Esophagus squamous epithelium (tissue), 4 donors: ENCODE results near the gene PBX4.

Experiments
- POLR2A ChIP-seq, 4 donors: fragments of 450-650 bp; IDR thresholded peaks; one replicate each; pipeline ENCODE4 v1.6.1; 2017; ENCODE audit warnings: antibody characterized with exemption in 4 of 4, mild to moderate bottlenecking in 4 of 4, moderate library complexity in 3 of 4
- TF ChIP-seq, protein P1 (sequence below), 6 experiments: fragments of 450-650 bp in 4 of 6; fragments of 200-600 bp in 2 of 6; sonication (generic) in 2 of 6; IDR thresholded peaks; one replicate each; pipeline ENCODE4 v1.5.1; 2016 to 2019; ENCODE audit warnings: antibody characterized with exemption in 6 of 6, mild to moderate bottlenecking in 4 of 6, moderate library complexity in 4 of 6

DNA sequence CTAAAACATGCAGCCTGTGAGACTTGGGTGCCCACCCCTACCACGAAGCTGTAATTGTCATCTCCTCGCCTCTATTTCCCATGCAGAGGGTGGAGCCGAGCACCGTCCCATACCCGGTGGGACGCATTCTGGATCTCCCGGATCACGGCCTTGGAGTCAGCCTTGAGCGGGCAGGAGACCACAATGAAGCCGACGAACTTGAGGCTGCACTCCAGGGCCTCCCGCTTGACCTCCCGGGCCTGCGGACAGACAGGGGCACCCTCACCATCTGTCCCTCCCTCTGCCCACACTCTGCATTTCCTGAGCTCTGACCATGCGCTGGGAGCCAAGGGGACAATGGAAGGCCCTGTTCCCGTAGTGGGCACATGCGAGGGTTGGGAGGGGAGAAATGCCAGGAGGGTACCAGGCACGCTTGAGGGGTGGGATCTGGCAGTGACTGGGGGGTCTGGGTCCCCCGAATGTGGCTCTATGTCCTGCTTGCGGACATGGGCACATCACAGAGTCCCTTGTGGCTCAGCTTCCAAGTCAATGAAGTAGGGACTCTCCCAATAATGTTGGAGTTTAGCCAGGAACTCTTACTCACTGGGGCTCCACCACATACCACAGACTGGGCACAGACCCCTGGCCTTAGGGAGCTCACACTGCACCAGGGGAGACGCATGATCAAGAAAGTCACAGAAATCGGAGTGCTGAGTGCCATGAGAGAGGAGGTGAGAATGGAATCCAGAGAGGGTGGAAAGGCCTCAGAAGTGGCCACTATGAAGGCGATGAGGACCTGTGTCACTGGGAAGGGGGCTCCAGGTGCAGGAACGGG lies 34.2 kb upstream of the PBX4 start:
- TF ChIP-seq, protein P1, sequence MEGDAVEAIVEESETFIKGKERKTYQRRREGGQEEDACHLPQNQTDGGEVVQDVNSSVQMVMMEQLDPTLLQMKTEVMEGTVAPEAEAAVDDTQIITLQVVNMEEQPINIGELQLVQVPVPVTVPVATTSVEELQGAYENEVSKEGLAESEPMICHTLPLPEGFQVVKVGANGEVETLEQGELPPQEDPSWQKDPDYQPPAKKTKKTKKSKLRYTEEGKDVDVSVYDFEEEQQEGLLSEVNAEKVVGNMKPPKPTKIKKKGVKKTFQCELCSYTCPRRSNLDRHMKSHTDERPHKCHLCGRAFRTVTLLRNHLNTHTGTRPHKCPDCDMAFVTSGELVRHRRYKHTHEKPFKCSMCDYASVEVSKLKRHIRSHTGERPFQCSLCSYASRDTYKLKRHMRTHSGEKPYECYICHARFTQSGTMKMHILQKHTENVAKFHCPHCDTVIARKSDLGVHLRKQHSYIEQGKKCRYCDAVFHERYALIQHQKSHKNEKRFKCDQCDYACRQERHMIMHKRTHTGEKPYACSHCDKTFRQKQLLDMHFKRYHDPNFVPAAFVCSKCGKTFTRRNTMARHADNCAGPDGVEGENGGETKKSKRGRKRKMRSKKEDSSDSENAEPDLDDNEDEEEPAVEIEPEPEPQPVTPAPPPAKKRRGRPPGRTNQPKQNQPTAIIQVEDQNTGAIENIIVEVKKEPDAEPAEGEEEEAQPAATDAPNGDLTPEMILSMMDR (IDR thresholded peaks at IDR 0.05) = no peak
- no peak for TF ChIP-seq POLR2A (IDR thresholded peaks at IDR 0.05)
